PFSK-1 (cell line): Measurements from ENCODE around the gene C5.

Experiments
- POLR2AphosphoS5 ChIP-seq: IDR thresholded peaks from 2 replicates; pipeline ENCODE4 v1.6.1; 2012; ENCODE audit warnings: low read depth, mild to moderate bottlenecking, control low read depth, low read length, moderate library complexity
- SIN3A ChIP-seq: IDR thresholded peaks from 2 replicates; pipeline ENCODE4 v1.6.1; 2012; ENCODE audit warnings: mild to moderate bottlenecking, low read length, moderate library complexity, borderline replicate concordance; ENCODE audit not compliant: insufficient read depth
- TAF1 ChIP-seq: IDR thresholded peaks from 2 replicates; pipeline ENCODE4 v1.6.1; 2012; ENCODE audit warnings: low read length, control low read depth, borderline replicate concordance; ENCODE audit not compliant: insufficient read depth

DNA sequence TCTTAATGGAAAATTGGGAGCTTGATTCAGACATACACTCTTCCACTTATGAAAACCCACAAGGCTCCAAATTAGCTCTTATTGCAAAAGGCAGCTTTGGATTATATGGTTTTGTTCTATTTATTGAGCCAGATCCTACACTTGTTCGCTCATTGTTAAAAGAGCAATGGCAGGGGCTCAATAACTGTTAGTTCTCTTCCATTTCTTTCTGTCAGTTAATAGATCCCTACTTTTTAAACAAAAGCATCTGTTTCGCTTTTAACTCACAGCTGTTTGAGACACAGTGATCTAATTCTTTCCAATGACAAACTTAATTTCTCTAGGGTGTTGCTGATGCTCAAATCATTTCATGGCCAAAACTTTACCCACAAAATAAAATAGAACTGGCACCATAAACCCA, 11.7 kb downstream of the C5 start:
- TF ChIP-seq POLR2AphosphoS5, result no peak
- no peak for TF ChIP-seq TAF1
- TF ChIP-seq SIN3A, result no peak
